GM21515 (cell line): Measurements from ENCODE around the gene LIMS3.
"Not testable (repeated sequence)": the region's sequence is repeated elsewhere in the genome, so short reads cannot be mapped to it uniquely, and the experiment has no call there.

Experiments used
- ATAC-seq: cut with Tn5 transposase; IDR thresholded peaks from one replicate; pipeline ENCODE4 v1.9.1; 2021; ENCODE audit not compliant: unreplicated experiment

LIMS3 gene, protein sequence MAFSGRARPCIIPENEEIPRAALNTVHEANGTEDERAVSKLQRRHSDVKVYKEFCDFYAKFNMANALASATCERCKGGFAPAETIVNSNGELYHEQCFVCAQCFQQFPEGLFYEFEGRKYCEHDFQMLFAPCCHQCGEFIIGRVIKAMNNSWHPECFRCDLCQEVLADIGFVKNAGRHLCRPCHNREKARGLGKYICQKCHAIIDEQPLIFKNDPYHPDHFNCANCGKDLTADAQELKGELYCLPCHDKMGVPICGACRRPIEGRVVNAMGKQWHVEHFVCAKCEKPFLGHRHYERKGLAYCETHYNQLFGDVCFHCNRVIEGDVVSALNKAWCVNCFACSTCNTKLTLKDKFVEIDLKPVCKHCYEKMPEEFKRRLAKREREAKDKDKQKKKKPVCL

DNA sequence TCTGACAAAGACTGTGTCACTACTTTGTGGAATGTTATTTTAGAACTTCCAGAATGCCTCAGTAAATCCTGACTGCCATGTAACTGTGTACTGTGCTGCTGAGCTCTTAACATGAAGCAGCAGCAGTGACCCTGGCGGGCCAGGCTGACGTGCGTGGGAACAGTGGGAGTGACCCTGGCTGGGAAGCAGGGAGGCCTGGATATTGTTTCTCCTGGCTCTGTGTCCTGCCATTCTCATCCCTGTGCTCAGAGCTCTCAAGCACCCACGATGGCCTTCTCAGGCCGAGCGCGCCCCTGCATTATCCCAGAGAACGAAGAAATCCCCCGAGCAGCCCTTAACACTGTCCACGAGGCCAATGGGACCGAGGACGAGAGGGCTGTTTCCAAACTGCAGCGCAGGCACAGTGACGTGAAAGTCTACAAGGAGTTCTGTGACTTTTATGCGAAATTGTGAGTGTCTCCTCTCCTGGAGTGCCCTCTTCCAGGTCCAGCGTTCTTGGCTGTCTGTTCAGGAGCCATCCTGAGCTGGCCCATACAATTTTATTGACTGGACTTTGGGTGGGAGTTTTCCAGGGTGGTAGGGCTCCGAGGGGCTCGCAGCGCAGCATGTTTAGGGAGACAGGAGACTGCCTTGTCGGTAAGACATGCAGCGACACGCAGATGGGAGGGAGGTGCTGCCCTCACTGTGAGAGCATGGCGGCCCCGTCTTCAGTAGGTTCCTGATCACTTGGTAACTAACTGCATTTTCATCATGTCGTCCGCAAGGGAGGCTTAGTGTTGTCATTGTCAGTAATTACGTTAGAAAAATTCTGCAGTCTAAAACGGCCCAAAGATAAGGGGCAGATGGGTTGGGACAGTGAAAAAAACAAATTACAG, at the start of gene LIMS3:
Gene LIMS3 (plus strand): TSS at position 227 of the 875 bp plus-strand sequence. CDS start 41 bp downstream, at position 268.
- ATAC-seq, result not testable (repeated sequence)

DNA sequence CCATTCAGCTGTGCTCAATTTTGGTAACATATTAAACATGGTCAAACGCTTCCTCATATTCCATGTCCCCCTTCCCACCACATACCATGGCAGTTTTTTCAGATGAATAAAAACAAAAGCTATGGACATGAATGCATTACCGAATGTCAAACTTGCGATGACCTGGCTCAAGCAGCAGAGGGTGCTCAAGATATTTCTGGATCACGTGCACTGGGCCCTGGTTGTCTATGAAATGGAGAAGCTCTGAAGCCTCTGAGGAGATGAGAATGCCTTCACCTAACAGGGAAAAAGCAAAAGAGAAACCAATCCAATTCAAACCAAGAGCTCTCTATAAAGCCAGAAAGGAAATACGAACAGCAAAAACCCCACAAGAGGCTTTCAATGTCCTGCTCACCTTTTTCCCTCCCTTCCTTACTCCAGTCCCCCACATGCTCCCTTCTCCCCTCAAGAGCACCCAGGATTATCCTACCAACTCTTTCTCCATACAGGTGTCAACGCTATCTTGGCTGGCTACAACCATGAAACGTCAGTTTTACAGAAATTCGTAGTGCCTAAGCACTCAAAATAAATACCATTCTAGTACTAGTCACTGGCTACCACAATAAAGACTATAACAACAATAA, 27.2 kb upstream of the LIMS3 start:
- ATAC-seq, result peak; percentile 95

DNA sequence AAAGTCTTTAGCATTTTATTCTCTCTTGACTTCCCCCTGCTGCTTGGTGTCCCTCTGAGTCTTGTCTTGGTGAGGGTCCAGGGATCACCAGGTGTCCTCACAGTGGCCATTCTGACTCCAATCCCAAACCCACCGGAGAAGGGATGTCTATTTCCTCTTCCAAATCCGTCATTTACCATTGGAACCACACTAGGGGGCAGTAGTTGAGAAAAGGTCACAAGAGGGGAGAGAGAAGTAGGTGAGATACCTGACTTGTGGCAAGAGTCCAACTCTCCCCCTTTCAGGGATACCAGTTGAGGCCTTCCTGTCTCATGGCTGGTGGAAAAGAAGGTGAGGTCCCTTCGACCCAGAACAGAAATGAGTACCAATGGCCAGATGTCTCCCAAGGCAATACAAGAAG, 21.9 kb upstream of the LIMS3 start:
- ATAC-seq, result not testable (repeated sequence)

DNA sequence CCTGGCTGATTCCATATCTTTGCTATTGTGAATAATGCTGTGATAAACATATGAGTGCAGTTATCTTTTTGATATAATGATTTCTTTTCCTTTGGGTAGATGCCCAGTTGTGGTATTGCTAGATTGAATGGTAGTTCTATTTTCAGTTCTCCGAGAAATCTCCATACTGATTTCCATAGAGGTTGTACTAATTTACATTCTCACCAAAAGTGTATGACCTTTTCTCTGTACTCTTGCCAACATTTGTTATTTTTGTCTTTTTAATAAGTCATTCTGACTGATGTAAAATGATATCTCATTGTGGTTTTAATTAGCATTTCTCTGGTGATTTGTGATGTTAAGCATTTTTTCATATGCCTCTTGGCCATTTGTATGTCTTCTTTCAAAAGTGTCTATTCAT, 16.4 kb upstream of the LIMS3 start:
- not testable (repeated sequence) for ATAC-seq

DNA sequence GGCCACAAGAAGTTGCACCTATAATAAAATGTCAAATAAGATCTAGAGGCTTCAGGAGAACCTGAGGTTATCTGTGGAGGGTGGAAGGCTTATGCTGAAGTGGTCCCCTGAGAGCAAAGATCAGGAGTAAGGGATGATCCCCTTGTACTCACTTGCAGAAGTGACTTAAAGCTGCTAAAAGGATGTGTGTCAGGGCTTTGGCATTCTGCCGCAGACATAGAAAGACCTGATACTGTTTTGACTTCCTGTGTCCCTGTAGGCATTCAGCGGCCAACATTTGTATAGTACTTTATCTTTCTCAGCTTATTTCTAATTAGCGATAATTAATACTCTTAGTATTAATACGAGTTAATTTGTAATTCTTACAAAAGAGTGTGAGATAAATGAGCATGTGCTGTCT, 10.1 kb upstream of the LIMS3 start:
- ATAC-seq, result not testable (repeated sequence)

DNA sequence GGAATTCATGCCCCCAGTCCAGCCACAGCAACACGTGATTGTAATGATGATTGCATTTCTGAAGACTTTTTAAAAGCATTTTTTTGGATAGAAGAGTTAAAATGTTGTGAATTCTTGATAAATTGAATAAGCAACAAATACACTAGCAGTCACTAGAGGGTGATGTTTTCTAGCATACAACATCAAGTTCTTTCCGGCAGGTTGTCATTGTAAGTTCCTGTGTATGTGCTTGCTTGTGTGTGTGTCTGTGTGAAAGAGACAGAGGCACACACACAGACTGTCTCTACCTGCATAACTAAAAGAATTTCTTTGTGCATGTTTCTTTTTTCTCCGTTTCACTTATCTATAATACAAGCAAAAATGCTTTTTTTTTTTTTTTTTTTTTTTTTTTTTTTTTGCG, 8.6 kb upstream of the LIMS3 start:
- ATAC-seq, result not testable (repeated sequence)

DNA sequence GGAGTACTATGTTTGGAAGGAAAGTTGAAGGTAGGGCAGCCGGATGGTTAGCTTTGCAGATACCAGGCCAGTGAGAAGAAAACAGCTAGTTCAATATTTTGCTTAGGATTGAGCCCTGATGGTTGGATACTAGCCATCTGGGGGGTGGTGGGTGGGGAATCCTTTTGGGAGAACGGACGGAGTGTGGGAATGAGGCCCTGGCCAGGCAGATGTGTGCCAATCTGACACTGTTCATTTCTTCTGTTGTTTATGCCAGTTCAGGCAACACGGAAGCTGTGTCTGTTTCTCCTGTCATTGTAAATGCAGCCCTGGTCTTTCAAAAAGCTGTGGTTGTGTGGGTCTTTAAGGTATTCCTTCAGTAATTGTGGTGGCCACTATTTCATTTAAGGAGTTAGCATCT, 7.5 kb upstream of the LIMS3 start:
- ATAC-seq, result not testable (repeated sequence)

DNA sequence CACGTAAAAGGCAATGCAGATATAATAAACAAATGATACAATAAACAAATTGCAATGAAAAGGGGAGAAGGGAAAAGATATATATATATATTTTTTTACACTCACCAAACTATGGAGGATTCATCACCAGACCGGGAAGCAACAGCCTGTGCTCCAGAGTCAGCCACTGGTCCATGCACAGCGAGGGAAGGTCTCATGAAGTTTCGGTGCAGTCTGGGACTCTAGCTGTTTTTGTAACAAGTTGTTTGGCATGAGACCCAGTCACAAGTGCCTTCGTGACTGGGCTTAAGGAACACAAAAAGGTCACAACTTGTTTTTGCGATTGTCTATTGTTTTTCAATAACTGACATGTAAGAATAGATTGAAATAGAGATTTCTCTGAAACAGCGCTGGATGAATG, 4.8 kb upstream of the LIMS3 start:
- not testable (repeated sequence) for ATAC-seq

DNA sequence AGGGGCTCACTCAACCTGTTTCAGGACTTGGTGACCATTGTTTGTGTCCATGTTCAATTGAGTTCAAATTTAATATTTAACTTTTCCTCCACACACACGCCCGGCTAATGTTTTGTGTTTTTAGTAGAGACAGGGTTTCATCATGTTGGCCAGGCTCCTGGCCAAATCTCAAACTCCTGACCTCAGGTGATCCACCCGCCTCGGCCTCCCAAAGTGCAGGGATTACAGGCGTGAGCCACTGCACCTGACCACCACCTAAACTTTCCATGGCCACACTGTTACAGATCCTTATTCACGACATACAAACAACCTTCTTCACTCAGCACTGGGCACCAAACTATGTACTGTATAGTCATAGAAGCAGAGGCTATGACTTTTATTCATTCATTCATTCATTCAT, 4.3 kb upstream of the LIMS3 start:
- not testable (repeated sequence) for ATAC-seq

DNA sequence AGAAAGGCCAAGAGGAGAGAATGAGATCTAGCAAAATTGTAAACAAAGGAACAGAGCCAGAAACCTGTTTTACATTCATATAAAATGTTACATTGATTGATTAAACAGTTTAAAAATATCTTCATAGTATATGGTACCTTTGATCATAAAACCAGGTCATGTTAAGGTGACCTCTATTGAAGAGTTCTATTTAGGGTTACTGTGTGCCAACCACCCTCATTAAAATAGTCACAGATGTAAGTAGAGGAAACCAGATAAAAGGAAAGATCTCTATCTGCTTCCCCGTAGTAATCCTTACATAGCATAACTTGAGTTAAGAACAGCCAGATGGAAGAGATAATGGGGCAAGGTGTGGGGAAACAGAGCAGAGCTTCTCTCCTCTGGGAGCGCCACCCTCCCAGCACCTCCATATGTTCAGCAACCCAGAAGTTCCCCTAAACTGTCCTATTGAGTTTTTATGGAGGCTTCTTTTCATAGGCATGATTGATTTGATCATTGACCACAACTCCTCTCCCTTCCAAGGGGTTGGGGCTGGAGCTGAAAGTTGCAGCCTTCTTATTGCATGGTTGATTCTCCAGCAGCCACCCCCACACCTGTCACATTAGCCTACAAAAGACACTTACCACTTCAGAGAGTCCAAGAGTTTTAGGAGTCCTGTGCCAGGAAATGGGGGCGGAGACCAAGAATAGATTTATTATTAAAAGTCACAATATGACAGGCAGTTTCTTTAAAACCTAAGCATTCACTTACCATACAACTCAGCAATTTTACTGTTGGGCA, 3.2 kb upstream of the LIMS3 start:
- ATAC-seq, result not testable (repeated sequence)

DNA sequence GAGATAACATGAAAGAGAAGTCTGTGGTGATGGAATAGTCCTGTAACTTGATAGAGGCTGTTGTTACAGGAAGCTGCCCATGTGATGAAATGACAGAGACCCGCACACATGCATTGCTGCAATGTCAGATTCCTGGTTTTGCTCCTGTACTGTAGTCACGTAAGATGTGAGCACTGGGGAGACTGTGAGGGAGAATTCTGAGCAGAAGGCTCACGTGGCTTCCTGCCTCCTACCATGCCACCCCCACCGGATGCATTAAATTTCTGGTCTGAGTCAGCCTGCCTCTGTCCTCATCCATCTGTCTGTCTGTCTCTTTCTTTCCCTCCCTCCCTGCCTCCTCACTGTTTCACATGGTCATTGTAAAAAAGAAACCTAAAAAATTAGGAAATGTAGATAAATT, 2.3 kb upstream of the LIMS3 start:
- ATAC-seq, result peak; percentile 95

DNA sequence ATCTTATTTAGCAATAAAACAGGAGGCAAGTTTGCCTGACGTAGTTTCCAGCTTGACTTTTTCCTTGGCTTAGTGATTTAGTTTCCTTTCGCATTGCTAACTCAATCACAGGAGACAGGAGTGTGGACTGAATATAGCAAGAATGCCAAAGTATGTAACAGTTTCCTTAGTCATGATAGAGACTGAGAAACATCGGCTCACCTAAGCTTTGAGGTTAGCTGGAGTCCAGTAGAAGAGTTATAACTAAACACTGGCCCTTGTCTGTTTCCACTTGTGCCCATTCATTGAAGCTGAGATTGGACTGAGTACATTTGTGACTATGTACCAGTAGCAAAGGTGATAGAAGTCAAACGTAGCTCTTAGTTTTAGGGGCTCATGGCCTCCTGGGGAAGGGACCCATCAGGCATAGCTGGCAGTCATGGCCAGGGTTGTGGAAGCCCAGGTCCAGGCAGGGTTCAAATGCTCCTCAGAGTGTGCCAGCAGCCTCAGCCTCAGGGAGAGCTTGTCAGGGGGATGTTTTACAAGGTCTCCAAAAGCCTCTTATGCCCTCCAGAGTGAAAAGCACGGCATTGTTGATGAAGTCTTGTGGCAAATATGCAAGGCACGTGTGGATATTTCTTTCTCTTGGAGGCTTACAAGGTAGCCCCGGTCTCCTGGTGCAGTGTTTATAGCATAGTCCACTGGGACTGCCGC, 573 bp upstream of the LIMS3 start:
- ATAC-seq, result not testable (repeated sequence)

DNA sequence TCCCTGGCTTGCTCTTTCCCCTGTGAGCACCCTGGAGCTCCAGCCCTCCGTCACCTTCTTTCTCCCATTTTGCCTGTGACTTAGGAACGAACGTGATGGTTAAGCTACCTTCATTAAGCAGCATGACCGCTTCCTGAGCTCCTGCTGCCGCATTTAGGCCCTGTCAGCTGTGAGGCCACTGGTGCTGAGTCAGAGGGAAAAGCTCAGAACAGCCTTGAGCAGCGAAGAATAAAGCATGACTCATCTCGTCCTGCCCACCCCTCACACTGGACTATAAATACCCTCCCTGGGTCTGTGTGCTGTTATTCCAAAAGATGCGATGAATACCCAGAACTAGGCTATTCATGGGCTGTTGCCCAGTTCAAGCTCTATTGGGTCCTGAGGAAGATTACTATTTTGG, 7.3 kb downstream of the LIMS3 start:
- ATAC-seq, result peak; percentile 78

DNA sequence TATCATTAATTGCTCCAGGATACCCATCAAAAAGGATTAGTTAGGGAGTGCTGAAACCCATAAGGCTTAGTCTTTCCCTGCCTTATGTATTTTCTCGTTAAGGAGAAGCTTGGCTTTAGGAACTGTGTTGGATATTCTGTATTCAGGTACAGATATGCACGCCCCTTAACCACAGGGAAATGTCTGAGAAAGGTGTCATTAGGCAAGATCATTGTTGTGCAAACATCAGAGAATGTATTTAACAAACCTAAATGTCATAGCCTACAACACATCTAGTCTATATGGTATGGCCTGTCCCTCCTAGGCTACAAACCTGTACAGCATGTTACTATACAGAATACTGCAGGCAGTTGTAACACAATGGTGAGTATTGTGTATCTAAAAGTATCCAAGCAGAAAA, 10.1 kb downstream of the LIMS3 start:
- ATAC-seq, result not testable (repeated sequence)

DNA sequence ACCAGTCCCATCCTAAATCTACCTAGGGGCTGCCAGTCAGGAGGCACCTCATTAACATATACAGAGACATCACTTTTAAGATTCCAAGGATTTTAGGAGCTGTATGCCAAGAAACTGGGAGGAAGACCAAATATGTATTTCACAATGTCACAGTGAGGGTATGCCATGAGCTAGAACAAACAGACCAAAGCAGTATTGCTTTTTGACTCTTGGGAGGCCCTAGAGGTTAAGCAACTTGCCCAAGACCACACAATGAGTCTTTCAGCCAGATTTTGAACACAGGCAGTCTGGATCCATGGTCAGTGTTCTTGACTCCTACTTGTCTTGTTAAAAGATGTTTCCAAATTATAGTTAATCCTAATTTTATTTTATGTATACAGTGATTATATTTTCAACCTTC, 12.3 kb downstream of the LIMS3 start:
- ATAC-seq, result not testable (repeated sequence)

DNA sequence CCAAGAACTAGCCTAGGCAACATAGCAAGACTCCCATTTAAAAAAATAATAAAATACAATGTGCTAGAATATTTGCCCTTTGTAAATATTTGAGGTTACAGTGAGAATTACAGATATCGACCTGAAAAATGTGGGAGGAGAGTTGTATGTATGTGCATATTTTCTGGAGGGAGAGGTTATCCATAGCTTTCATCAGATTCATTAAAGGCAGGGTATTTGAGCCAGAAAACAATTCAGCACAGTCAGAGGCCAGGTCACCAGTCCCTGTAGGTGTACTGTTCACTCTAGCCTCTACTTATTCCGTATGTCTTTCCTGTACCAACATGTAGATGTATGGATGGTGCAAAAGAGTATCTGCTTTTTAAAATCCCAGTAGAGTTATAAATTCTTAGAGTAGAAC, 15.4 kb downstream of the LIMS3 start:
- not testable (repeated sequence) for ATAC-seq

DNA sequence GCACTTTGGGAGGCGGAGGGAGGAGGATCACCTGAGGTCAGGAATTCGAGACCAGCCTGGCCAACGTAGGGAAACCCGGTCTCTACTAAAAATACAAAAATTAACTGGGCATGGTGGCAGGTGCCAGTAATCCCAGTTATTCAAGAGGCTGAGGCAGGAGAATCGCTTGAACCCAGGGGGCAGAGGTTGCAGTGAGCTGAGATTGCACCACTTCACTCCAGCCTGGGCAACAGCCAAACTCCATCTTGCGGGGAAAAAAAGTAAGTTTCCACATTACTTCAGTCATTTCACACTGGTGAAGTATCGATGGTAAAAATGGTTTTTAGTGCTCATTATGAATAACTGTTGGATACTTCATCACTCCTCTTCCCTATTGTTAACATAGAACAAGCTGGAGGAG, 16.1 kb downstream of the LIMS3 start:
- ATAC-seq, result not testable (repeated sequence)

DNA sequence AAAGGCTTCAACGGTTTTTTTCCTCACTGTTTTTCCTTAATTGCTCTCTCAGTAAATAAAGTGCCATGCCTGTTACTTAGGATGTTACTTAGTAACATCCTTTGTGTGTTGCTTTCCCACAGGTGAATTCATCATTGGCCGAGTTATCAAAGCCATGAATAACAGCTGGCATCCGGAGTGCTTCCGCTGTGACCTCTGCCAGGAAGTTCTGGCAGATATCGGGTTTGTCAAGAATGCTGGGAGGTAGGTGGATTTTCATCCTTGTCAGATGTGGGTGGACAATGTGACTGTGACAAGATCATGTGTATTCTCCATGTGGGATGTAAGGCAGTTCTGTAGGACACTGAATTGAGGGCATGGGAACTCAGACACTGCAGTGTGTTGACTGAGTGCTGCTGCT, 17.3 kb downstream of the LIMS3 start:
- not testable (repeated sequence) for ATAC-seq

DNA sequence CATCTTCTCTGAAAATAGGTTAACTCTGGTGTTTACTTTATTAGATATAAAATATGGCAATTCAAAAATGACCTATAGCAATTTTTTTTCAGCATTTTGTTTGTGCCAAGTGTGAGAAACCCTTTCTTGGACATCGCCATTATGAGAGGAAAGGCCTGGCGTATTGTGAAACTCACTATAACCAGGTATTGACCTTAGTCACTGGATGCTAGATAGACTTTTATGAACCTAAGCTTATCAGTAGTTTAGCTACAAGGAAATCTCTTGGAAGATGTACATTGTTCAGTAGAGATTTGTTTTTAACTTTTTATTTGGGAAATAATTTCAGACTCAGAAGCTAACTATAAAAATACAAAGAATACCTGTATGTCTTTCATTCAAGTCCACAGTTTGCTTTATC, 21.7 kb downstream of the LIMS3 start:
- ATAC-seq, result not testable (repeated sequence)
